GM12801 (cell line): ENCODE measurements around the gene SH3BP2.

ENCODE experiments used
- TF ChIP-seq, protein P1 (sequence below): IDR thresholded peaks from one replicate; pipeline ENCODE4 v1.5.1; 2011; ENCODE audit warnings: control low read depth; ENCODE audit not compliant: insufficient read length; ENCODE audit errors: extremely low read depth

Gene SH3BP2

DNA sequence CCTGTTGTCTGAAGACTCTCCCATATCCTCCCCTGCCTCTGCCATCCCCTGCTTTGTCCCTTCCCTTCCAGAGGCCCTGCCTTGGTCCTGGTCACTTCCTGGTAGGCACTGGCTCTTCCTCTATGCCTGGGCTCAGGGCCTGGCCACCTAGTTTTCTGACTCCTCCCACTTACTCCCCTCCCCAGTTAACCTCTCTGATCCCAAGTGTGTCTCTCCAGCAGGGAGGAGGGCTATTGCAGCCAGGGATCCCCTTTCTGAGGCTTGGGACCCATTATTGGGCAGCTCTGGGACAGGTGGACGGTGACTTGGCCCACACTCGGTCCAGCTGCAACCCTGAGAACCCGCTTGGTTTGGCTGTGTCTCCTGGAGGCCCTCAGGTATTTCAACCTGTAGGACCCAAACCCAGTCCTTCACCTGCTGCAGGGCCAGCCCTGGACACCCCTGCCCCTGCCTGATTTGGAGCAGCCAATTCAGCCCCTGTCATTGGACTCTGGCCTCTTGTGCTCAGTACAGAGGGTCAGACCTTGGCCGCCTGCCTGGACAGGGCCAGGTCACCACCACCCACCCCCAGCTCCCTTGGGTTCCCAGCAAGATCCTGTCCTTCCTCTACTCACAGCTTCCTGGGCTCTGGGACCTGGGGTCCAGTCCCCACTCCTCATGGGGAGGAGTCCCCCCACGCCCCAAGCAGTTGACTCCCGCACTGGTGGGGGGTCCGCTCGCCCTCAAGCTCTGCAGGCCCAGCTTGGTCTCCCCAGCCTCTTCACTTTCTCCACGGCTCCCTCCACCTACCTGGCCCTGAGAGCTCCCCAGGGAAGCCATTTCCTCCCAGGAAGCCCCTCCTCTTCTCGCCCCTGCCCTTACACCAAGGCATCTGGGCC, 1.1 kb upstream of the SH3BP2 start:
- TF ChIP-seq, protein P1, sequence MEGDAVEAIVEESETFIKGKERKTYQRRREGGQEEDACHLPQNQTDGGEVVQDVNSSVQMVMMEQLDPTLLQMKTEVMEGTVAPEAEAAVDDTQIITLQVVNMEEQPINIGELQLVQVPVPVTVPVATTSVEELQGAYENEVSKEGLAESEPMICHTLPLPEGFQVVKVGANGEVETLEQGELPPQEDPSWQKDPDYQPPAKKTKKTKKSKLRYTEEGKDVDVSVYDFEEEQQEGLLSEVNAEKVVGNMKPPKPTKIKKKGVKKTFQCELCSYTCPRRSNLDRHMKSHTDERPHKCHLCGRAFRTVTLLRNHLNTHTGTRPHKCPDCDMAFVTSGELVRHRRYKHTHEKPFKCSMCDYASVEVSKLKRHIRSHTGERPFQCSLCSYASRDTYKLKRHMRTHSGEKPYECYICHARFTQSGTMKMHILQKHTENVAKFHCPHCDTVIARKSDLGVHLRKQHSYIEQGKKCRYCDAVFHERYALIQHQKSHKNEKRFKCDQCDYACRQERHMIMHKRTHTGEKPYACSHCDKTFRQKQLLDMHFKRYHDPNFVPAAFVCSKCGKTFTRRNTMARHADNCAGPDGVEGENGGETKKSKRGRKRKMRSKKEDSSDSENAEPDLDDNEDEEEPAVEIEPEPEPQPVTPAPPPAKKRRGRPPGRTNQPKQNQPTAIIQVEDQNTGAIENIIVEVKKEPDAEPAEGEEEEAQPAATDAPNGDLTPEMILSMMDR, result no peak

DNA sequence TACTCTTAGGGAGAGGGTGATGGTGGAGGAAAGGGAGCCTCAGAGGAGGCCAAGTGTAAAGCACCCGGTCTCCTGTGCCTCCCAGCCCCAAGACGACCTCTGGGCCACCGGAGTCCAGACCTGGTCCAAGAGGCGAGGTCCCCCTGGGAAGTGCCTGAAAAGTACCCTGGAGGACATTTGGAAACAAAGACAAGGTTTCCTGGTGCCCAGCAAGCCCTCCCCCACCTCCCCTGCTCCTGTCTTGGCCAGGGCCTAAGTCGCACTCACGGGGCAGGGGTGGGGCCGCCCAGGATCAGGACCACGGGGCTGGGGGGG, 532 bp upstream of the SH3BP2 start:
- TF ChIP-seq, protein P1, result no peak

DNA sequence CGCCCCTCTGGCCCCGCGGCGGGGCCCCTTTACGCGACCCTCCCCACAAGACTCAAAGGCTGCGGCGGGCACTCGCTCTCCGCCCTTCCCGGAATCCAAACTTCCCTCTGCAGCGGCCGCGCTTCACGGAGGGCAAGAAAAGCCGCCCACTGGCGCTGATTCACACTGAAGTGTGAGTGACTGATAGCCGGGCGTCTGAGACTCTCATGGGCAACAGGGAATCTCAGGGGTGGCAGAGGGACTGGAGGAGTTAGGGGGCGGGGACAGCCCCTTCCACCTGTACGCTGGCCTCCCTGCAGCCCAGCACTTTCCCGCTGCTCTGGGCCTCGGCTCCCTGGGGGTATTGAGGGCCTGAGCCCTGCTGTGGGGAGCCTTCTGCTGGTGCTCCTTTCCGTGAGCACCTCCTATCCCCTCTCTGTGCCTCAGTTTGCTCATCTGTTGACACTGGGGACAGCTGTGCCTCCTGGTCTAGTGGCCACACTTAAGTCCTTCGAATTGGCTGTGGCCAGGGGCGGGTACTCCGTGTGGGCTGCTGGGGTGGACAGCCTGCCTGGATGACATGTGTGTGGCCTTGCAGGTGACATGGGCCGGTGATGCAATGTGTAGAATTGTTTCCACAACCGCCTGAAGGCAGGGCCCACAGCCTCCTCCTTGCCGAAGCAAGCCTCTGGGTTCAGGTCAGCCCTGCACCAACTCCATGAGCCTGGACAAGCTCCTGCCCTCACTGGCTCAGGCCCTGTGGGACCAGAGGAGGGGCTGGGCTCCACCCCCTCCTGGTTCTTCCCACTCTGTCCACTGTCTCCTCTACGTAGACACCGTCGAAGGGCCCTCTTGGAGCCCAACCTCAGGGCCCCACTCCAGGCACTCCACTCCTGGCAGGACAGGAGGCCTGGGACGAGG, 951 bp downstream of the SH3BP2 start:
- TF ChIP-seq, protein P1, result no peak

DNA sequence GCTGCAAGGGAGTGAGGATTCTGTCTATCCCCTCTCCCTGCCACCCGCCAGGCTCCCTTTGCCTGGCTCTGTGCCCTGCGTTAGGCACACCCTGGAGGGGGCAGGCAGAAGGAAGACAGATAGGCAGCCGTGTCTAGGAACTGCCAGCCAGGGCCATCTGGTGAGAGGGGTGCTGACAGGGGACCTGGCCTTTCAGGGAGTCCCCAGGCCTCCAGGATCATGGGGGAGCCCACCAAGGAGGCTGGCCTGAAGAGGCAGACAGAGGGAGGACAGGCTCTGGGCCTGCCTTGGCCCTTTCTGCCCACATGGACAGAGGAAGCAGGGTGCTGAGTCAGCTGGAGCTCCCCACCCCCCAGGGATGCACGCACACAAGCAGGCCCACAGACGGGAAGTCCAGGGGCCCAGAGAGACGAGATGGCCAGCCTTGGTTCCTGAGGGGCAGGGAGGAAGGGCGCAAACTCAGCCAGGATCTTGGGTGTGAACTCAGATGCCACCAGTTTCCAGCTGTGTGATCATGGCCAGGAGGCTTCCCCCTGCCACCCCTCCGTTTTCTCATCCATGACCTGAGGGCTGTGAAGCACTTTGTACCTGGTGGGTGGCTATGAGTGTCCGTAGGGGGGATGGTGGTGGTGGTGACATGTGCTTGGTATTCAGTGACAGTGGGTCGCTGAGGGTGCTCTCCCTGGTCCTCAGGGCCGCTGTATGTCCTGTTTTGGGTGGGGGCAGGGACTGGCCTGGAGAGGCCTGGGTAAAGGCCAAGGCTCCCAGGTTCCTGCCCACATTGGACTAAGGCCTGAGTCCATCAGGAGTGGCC, 1.8 kb downstream of the SH3BP2 start:
- TF ChIP-seq, protein P1, result no peak

DNA sequence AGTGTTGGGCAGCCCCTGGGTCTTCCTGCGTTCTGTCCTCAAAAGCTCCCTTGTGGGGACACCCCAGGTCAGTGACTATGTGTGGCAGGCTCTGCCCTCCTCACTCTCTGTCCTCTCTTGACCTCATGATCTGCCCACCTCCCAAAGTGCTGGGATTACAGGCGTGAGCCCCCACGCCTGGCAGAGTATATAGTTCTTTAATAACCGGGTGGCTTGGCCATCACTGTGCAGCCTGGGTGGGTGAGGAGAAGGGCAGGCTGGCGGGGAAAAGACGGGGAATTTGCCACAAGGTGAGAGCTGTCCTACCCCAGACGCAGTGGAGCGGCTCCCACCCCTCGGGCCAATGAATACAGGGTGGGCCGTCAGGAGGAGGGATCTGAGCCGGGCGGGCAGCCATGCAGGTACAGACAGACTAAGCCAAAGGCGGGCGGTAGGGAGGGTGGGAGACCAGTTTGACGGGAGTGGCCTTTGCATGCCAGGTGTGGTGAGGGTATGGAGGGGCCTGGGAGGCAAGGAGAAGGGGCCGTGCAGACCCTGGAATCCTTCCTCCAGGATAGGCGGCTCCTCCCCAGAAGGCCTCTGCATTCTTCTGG, 2.5 kb downstream of the SH3BP2 start:
- TF ChIP-seq, protein P1, result no peak

DNA sequence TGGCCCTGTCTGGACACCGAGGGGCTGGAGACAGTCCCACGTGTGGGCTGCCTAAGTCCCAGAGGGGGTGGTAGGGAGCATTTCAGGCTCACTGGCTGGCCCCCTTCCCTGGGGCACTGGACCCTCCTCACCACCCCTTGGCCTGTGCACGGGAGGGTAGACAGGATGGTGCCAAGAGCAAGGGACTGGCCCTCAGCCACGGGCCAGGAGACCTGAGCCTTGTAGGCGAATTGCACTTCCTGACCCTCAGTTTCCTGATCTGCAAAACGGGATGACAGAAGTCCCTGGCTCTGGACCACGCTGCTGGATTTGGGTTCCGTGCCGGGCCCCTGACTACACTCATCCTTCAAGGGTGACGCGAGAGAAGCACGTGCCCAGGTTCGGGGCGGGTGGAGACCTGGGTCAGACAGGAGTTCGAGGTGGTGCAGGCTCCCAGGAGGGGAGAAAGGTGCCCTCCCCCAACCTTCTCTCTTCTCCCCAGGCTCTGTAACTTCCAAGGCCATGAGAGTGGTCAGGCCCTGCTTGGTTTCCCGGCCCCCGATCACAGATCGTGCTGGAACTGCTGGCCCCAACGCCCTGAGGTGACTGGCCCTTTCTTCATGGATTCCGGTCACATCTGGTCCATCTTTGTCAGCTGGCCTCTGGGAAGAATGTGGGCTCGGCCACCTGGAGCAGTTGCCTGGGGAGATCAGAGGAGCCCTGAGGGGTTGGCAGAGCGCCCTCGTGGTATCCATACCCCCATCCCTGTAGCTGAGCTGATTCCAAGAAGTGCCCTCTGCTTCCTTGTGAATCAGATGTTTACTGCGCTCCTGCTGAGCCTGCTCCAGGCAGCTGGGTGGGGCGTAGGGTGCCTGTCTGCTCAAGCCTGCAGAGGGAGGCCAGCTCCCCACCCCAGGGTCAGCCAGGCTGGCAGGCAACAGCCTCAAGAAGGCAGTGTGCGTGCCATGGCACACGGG, 3.3 kb downstream of the SH3BP2 start:
- TF ChIP-seq, protein P1, result no peak
